Kidney epithelial cell (primary cell): ENCODE measurements around the gene EPYC. TPM values are rescaled to one million over a fixed set of nuclear protein-coding genes. Genes with fewer than 3 reads are reported as not detected.

Experiments
- DNase-seq: peaks from one replicate; pipeline ENCODE4 v3.0.0-alpha.2; 2010; ENCODE audit warnings: low read depth
- H3K27me3 ChIP-seq: 2 replicates; pipeline ENCODE4 v1.6.0; 2011; ENCODE audit warnings: low read length; ENCODE audit not compliant: control insufficient read depth, insufficient read depth
- H3K36me3 ChIP-seq: 2 replicates; pipeline ENCODE4 v1.5.1; 2011; ENCODE audit warnings: low read length; ENCODE audit not compliant: control insufficient read depth, insufficient read depth
- H3K4me3 ChIP-seq: 2 replicates; pipeline ENCODE4 v1.5.1; 2011; ENCODE audit warnings: low read depth, mild to moderate bottlenecking, control low read depth, low read length
- total RNA-seq: library from RNA; depleted of rRNA; stranded (reverse); fragments of >200 nt; gene quantifications from 2 replicates; pipeline ENCODE4 v1.2.3, GENCODE V29; 2015
- TF ChIP-seq, protein P1 (sequence below): IDR thresholded peaks from 2 replicates; pipeline ENCODE4 v1.5.1; 2011; ENCODE audit warnings: mild to moderate bottlenecking, moderate library complexity, low read length, control low read depth, inconsistent platforms; ENCODE audit not compliant: insufficient read depth, poor library complexity, severe bottlenecking

The EPYC gene
- total RNA-seq, 1 donor from 2014 or later = not detected

DNA sequence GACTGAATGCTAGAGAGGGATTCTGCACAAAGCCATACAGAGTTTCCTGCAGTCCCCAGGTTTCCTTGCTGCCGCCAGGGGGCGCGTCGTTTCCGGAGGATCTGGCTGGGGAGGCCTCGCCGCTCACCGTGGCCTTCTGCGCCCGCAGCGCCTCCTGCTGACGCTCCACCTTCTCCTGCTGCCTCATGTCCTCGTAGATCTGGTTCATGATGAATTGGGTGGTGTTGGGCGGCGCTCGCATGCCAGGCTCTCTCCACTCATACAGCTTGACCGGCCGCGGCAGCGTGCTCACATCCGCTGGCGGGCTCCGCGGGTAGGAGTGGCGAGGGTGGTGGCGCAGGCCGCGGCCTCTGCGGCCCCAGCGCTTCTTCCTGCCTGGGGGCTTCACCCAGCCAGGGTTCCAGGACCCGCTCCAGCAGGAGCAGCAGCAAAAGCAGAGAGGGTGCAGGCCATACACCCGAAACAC, 50.8 kb downstream of the EPYC start:
- TF ChIP-seq, protein P1, sequence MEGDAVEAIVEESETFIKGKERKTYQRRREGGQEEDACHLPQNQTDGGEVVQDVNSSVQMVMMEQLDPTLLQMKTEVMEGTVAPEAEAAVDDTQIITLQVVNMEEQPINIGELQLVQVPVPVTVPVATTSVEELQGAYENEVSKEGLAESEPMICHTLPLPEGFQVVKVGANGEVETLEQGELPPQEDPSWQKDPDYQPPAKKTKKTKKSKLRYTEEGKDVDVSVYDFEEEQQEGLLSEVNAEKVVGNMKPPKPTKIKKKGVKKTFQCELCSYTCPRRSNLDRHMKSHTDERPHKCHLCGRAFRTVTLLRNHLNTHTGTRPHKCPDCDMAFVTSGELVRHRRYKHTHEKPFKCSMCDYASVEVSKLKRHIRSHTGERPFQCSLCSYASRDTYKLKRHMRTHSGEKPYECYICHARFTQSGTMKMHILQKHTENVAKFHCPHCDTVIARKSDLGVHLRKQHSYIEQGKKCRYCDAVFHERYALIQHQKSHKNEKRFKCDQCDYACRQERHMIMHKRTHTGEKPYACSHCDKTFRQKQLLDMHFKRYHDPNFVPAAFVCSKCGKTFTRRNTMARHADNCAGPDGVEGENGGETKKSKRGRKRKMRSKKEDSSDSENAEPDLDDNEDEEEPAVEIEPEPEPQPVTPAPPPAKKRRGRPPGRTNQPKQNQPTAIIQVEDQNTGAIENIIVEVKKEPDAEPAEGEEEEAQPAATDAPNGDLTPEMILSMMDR = no peak
- DNase-seq = no peak
- Histone ChIP-seq H3K36me3 (no peaks in the 10 kb centered on the region), H3K4me3 (no peak overlapping the region), H3K27me3 (no peaks in the 10 kb centered on the region)

DNA sequence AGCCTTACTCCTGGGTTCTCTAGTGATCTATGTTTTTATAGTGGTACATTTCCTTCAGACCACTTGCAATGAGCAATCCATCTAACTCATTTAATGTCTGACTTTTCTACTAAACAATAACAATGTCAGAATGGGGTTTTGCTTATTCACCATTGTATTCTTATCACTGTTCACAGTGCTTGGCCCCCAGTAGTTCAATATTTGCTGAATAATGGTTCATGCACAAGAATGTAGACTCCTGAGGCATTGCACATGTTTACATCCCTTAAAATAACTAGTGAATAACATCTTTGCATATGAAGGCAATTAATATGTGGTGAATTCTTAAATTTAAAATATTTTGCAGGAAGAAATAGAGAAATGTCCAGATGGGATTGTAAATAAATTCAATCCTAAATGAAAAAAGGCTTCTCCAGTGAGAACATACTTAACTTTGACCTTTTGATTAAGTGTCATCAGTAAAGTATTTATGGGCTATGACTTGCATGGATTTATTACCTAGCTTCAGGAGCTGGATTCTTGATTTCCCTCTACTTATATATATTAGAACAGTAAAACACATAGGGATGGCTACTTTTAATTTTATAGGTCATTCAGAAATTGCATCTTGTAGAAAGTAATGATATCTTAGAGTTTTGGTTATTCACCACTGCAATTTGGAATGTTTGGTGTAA, 53.2 kb downstream of the EPYC start:
- Histone ChIP-seq H3K27me3 (no peaks in the 10 kb centered on the region), H3K4me3 (no peak overlapping the region), H3K36me3 (no peaks in the 10 kb centered on the region)
- TF ChIP-seq, protein P1 = no peak
- no peak for DNase-seq

DNA sequence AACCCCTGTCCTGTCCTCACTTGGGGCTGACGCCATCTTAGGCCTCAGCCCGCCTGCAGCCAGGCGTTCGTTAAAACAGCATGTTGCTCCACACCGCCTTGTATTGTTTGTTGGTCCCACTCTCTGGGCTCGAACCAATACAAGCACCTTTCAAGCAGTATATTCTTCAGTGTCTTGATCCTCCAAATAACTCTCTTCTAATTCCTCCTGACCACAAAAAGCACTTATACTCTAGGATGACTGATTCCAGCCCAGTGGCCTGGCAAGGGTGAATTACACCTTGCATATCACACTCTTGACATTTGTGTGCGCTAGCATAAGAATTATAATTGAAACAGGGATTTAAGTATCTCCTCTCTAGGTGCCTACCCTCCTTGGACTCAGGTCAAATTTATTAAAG, 56.9 kb downstream of the EPYC start:
- Histone ChIP-seq H3K27me3 (no peaks in the 10 kb centered on the region), H3K36me3 (no peaks in the 10 kb centered on the region), H3K4me3 (no peak overlapping the region)
- DNase-seq = no peak
- TF ChIP-seq, protein P1 = no peak

DNA sequence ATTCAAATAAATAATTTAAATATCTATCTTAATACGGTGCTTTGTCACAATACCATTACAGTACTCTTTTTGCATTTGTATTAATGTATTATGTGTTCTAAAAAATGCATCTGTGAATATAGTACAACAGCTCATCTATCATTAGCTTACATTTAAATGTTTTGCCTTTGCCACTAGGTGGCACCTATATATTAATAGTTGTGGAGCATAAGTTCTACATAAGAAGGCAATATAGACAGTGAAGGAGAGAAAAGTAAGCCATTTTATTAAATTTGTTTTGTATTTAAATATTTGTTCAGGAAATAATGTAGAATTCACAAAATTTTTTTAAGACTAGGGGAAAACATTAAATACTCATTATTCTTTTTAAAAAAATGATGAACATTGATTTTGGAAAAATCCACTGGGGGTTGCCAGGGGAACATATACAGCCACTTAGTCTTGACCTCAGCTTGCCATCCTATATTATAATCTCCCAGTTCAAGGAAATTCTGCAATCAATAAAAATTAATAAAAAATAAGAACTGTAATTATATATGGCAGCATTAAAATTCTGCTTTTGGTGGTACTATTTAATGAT, 59.6 kb downstream of the EPYC start:
- Histone ChIP-seq H3K4me3 (no peak overlapping the region), H3K27me3 (no peaks in the 10 kb centered on the region), H3K36me3 (no peaks in the 10 kb centered on the region)
- TF ChIP-seq, protein P1 = peak; percentile 47
- no peak for DNase-seq

DNA sequence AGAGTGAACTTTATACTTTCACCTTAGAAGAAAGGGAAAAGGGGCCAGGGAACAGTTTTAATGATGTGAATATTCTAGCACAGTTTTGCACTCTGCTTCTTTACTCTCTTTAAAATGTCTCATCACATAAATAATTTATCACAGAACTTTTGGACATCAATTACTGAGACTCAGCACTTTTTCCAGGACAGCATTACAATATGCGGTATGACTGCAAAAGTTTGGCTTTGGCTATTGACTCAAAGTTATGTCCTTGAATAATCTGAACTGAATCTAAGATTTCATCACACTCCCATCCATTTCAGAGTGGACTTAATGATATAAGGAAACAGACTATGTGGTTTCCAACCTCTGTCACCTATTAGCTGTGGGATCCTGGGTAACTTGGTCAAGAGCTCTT, 61.5 kb downstream of the EPYC start:
- no peak for DNase-seq
- H3K4me3 ChIP-seq = no peak overlapping the region
- TF ChIP-seq, protein P1 = no peak
- H3K27me3 ChIP-seq = no peaks in the 10 kb centered on the region
- no peaks in the 10 kb centered on the region for H3K36me3 ChIP-seq
